NCI-H1436 (cell line): ENCODE data around the gene LGALS9B.
"Not testable (repeated sequence)": the region's sequence is repeated elsewhere in the genome, so short reads cannot be mapped to it uniquely, and the experiment has no call there.

Experiments used
- DNase-seq: peaks from one replicate; lab custom pipeline; 2025; lab: John Stamatoyannopoulos, UW

The LGALS9B gene

GRCh38 chr17:20466999-20467398 is 340 bp downstream of the LGALS9B start:
- not testable (repeated sequence) for DNase-seq

GRCh38 chr17:20466553-20466952 is 786 bp downstream of the LGALS9B start:
- DNase-seq = not testable (repeated sequence)

- not testable (repeated sequence) for DNase-seq
Observed at GRCh38 chr17:20465535-20465934, 1.8 kb downstream of the LGALS9B start.

- DNase-seq = not testable (repeated sequence)
Observed at GRCh38 chr17:20464854-20465414, 2.4 kb downstream of the LGALS9B start.

GRCh38 chr17:20462158-20462557 is 5.2 kb downstream of the LGALS9B start:
- not testable (repeated sequence) for DNase-seq

GRCh38 chr17:20457848-20458381 is 9.4 kb downstream of the LGALS9B start:
- not testable (repeated sequence) for DNase-seq

- DNase-seq = not testable (repeated sequence)
Observed at GRCh38 chr17:20455106-20455505, 12.2 kb downstream of the LGALS9B start.

- not testable (repeated sequence) for DNase-seq
Observed at GRCh38 chr17:20453820-20454434, 13.4 kb downstream of the LGALS9B start.

GRCh38 chr17:20450852-20451251 is 16.5 kb downstream of the LGALS9B start:
- DNase-seq = not testable (repeated sequence)

- DNase-seq = not testable (repeated sequence)
Observed at GRCh38 chr17:20447534-20448321, 19.6 kb downstream of the LGALS9B start.

- not testable (repeated sequence) for DNase-seq
Observed at GRCh38 chr17:20446895-20447294, 20.4 kb downstream of the LGALS9B start.

GRCh38 chr17:20444581-20445236 is 22.6 kb downstream of the LGALS9B start:
- DNase-seq = not testable (repeated sequence)

- not testable (repeated sequence) for DNase-seq
Observed at GRCh38 chr17:20444173-20444572, 23.2 kb downstream of the LGALS9B start.

- DNase-seq = not testable (repeated sequence)
Observed at GRCh38 chr17:20443632-20444031, 23.7 kb downstream of the LGALS9B start.

- DNase-seq = not testable (repeated sequence)
Observed at GRCh38 chr17:20440665-20441064, 26.7 kb downstream of the LGALS9B start.

- DNase-seq = not testable (repeated sequence)
Observed at GRCh38 chr17:20435166-20435565, 32.2 kb downstream of the LGALS9B start.

GRCh38 chr17:20433382-20433781 is 34.0 kb downstream of the LGALS9B start:
- not testable (repeated sequence) for DNase-seq

- DNase-seq = not testable (repeated sequence)
Observed at GRCh38 chr17:20427264-20427663, 40.1 kb downstream of the LGALS9B start.

GRCh38 chr17:20422826-20423225 is 44.5 kb downstream of the LGALS9B start:
- DNase-seq = not testable (repeated sequence)

GRCh38 chr17:20418838-20419237 is 48.5 kb downstream of the LGALS9B start:
- not testable (repeated sequence) for DNase-seq

GRCh38 chr17:20417492-20418080 is 49.8 kb downstream of the LGALS9B start:
- DNase-seq = not testable (repeated sequence)
